ENCODE results near the gene KRT3.

Gene KRT3

GRCh38 chr12:52818887-52819420, 23.0 kb upstream of the KRT3 start:
- CTCF ChIA-PET: no interaction called here
- TF ChIP-seq CTCF (IDR thresholded peaks at IDR 0.05; ENCODE audit: control extremely low read depth, extremely low read depth, low read depth, missing control alignments): no peak
- no peak for DNase-seq (ENCODE audit: extremely low spot score)
- POLR2A ChIA-PET: no interaction called here

DNA sequence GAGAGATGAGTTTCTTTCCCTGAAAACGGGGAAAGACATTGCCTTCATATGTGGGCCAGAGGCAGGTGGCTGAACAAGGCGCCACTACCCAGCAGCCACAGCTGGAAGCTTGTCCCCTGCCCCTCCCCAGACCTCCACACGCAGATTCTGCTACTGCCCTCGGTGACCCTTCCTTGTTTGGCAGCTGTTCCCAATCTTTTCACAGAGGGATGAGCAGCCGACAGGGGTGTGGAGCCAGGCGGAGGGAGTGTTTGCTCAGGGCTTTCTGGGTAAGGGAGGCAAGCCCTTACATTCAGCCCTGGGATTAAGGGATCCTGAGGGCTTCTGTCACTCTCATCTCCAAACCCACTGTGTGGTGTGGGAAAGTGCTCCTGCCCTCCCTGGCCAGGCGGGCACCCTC, 22.5 kb upstream of the KRT3 start:
- ChIA-PET CTCF (no interaction called here), POLR2A (no interaction called here)
- TF ChIP-seq CTCF (IDR thresholded peaks at IDR 0.05; ENCODE audit: control extremely low read depth, extremely low read depth, low read depth, missing control alignments): no peak
- DNase-seq (ENCODE audit: extremely low spot score): no peak

- ChIA-PET CTCF (interaction anchor here (0.6 kb wide), 1 partner anchor 306 kb away, joined by 3 read pairs; no protein-coding TSS in a partner anchor), POLR2A (no interaction called here)
- DNase-seq (ENCODE audit: extremely low spot score): no peak
- TF ChIP-seq CTCF (IDR thresholded peaks at IDR 0.05; ENCODE audit: control extremely low read depth, extremely low read depth, low read depth, missing control alignments): no peak
These were observed 21.9 kb upstream of the KRT3 start for GRCh38 chr12:52817699-52818238.

GRCh38 chr12:52817003-52817698, 21.2 kb upstream of the KRT3 start:
- TF ChIP-seq CTCF (IDR thresholded peaks at IDR 0.05; ENCODE audit: control extremely low read depth, extremely low read depth, low read depth, missing control alignments): no peak
- POLR2A ChIA-PET: no interaction called here
- CTCF ChIA-PET: interaction anchor here (0.6 kb wide), 1 partner anchor 305 kb away, joined by 3 read pairs; no protein-coding TSS in a partner anchor
- no peak for DNase-seq (ENCODE audit: extremely low spot score)

- CTCF ChIA-PET: no interaction called here
- POLR2A ChIA-PET: no interaction called here
- no peak for DNase-seq (ENCODE audit: extremely low spot score)
- TF ChIP-seq CTCF (IDR thresholded peaks at IDR 0.05; ENCODE audit: control extremely low read depth, extremely low read depth, low read depth, missing control alignments): no peak
These were observed 20.0 kb upstream of the KRT3 start for GRCh38 chr12:52815676-52816588.

- CTCF ChIA-PET: no interaction called here
- no peak for DNase-seq (ENCODE audit: extremely low spot score)
- TF ChIP-seq CTCF (IDR thresholded peaks at IDR 0.05; ENCODE audit: control extremely low read depth, extremely low read depth, low read depth, missing control alignments): no peak
- POLR2A ChIA-PET: no interaction called here
These were observed 19.2 kb upstream of the KRT3 start for GRCh38 chr12:52815161-52815560.
